KMS-11 (cell line): ENCODE results near the gene GAS2.

Experiments
- H2AFZ ChIP-seq: fragments of 200-600 bp; sonication (generic); 2 replicates; pipeline ENCODE4 v1.6.1; 2016; ENCODE audit warnings: antibody characterized with exemption, mixed run types, low read depth
- H3K27ac ChIP-seq: fragments of 200-600 bp; sonication (generic); 2 replicates; pipeline ENCODE4 v1.6.1; 2016; ENCODE audit warnings: mild to moderate bottlenecking, mixed run types
- H3K27me3 ChIP-seq: fragments of 200-600 bp; sonication (generic); 2 replicates; pipeline ENCODE4 v1.6.1; 2017; ENCODE audit warnings: mild to moderate bottlenecking, low read depth, mixed run types, moderate library complexity; ENCODE audit not compliant: insufficient read depth
- H3K36me3 ChIP-seq: fragments of 200-600 bp; sonication (generic); 2 replicates; pipeline ENCODE4 v1.6.1; 2017; ENCODE audit warnings: mild to moderate bottlenecking, mixed run types; ENCODE audit not compliant: insufficient read depth
- H3K4me1 ChIP-seq: fragments of 200-600 bp; sonication (generic); 2 replicates; pipeline ENCODE4 v1.6.1; 2016; ENCODE audit warnings: mild to moderate bottlenecking, low read depth, mixed run types; ENCODE audit not compliant: poor library complexity, severe bottlenecking
- H3K4me2 ChIP-seq: fragments of 200-600 bp; sonication (generic); 2 replicates; pipeline ENCODE4 v1.7.0; 2016; ENCODE audit warnings: mild to moderate bottlenecking, mixed run types
- H3K4me3 ChIP-seq: fragments of 200-600 bp; sonication (generic); IDR thresholded peaks from 2 replicates; pipeline ENCODE4 v1.6.1; 2017; ENCODE audit warnings: low read depth, low read length, mixed read lengths; ENCODE audit not compliant: insufficient read depth
- H3K79me2 ChIP-seq: fragments of 200-600 bp; sonication (generic); 2 replicates; pipeline ENCODE4 v1.6.1; 2016; ENCODE audit warnings: low read depth, mixed run types; ENCODE audit not compliant: insufficient read depth
- H3K9ac ChIP-seq: fragments of 200-600 bp; sonication (generic); 2 replicates; pipeline ENCODE4 v1.6.1; 2016; ENCODE audit warnings: mild to moderate bottlenecking, mixed run types
- H4K20me1 ChIP-seq: fragments of 200-600 bp; sonication (generic); 2 replicates; pipeline ENCODE4 v1.6.1; 2016; ENCODE audit warnings: mild to moderate bottlenecking, mixed run types; ENCODE audit not compliant: insufficient read depth
- CTCF ChIP-seq: fragments of 200-600 bp; sonication (generic); conservative IDR thresholded peaks from 2 replicates; pipeline ENCODE4 v1.6.1; 2017; ENCODE audit warnings: low read depth, mild to moderate bottlenecking, antibody characterized with exemption, low read length, moderate library complexity, mixed read lengths

The GAS2 gene

GRCh38 chr11:22795914-22796313, 129.5 kb downstream of the GAS2 start:
- H3K27ac ChIP-seq = no peak overlapping the region
- H3K4me2 ChIP-seq = no peak overlapping the region
- no peak overlapping the region for H2AFZ ChIP-seq
- H3K4me3 ChIP-seq = no peak overlapping the region
- no peak for TF ChIP-seq CTCF
- no peak overlapping the region for H3K9ac ChIP-seq
- no peaks in the 10 kb centered on the region for H3K27me3 ChIP-seq
- H3K36me3 ChIP-seq = no peaks in the 10 kb centered on the region
- H3K4me1 ChIP-seq = no peaks in the 10 kb centered on the region
- no peaks in the 10 kb centered on the region for H3K79me2 ChIP-seq
- no peaks in the 10 kb centered on the region for H4K20me1 ChIP-seq

DNA sequence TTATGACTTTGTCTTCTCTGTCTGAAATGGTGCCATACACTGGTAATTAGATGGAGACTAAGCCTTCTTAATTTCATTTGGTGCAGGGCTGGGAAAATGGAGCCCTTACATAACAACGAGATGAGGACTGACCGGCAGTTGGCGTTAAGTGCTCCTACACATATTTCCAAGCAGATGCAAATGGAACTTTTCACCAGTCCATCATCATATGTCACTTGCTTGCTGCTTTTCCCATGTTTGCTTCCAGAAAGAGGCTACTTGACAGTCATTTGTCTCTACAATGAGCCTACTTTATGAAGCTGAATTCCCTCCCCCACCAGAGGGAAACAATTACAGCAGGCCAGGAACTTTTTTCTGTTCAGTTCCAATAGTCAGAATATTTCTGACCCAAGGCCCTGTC, 130.6 kb downstream of the GAS2 start:
- Histone ChIP-seq H3K36me3 (no peaks in the 10 kb centered on the region), H2AFZ (no peak overlapping the region), H3K4me1 (no peaks in the 10 kb centered on the region), H3K4me2 (no peak overlapping the region), H3K79me2 (no peaks in the 10 kb centered on the region), H3K9ac (no peak overlapping the region), H3K27me3 (no peaks in the 10 kb centered on the region), H3K27ac (no peak overlapping the region), H4K20me1 (no peaks in the 10 kb centered on the region), H3K4me3 (no peak overlapping the region)
- no peak for TF ChIP-seq CTCF

- no peaks in the 10 kb centered on the region for H3K27me3 ChIP-seq
- no peak overlapping the region for H3K4me3 ChIP-seq
- H3K36me3 ChIP-seq = no peaks in the 10 kb centered on the region
- no peak overlapping the region for H3K9ac ChIP-seq
- no peaks in the 10 kb centered on the region for H4K20me1 ChIP-seq
- H3K79me2 ChIP-seq = no peaks in the 10 kb centered on the region
- no peak overlapping the region for H2AFZ ChIP-seq
- TF ChIP-seq CTCF = no peak
- no peak overlapping the region for H3K27ac ChIP-seq
- H3K4me2 ChIP-seq = no peak overlapping the region
- no peaks in the 10 kb centered on the region for H3K4me1 ChIP-seq
These were observed 132.5 kb downstream of the GAS2 start for GRCh38 chr11:22798901-22799300.

DNA sequence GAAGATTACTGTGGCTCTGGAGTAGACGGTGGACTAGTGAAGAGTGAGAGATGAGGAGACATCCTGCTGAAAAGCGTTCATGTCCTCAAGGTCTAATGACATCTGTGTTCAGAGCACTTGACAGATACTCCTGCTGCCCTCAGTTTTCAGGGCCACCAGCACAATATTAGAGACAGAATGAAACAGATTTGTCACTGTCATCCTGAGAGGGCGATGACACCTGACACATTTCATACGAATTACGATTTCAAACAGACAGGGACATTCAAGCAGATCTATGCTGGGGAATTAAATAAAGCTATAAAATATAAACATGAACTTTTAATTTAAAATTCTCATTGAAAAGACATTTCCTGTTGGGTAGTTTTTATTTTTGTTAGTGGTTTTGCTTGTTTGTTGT, 134.1 kb downstream of the GAS2 start:
- Histone ChIP-seq H3K79me2 (no peaks in the 10 kb centered on the region), H3K4me2 (no peak overlapping the region), H4K20me1 (no peaks in the 10 kb centered on the region), H3K9ac (no peak overlapping the region), H3K4me3 (no peak overlapping the region), H2AFZ (no peak overlapping the region), H3K36me3 (no peaks in the 10 kb centered on the region), H3K27ac (no peak overlapping the region), H3K4me1 (no peaks in the 10 kb centered on the region), H3K27me3 (no peaks in the 10 kb centered on the region)
- no peak for TF ChIP-seq CTCF

- no peak overlapping the region for H3K9ac ChIP-seq
- no peaks in the 10 kb centered on the region for H3K79me2 ChIP-seq
- H3K27ac ChIP-seq = no peak overlapping the region
- no peak overlapping the region for H3K4me3 ChIP-seq
- H3K4me1 ChIP-seq = peaks cover 9% of the 10 kb centered on the region
- no peak overlapping the region for H2AFZ ChIP-seq
- H3K4me2 ChIP-seq = no peak overlapping the region
- H3K27me3 ChIP-seq = no peaks in the 10 kb centered on the region
- no peak for TF ChIP-seq CTCF
- no peaks in the 10 kb centered on the region for H3K36me3 ChIP-seq
- no peaks in the 10 kb centered on the region for H4K20me1 ChIP-seq
These were observed 136.4 kb downstream of the GAS2 start for GRCh38 chr11:22802861-22803260.
